Stimulated activated CD8-positive, alpha-beta memory T cell treated with anti-CD3 and anti-CD28 coated beads, Interleukin-7, amount 100 ng/mL, for 4 hours (primary cell): ENCODE measurements around the gene LRRFIP2.
"Not testable (repeated sequence)": the region's sequence is repeated elsewhere in the genome, so short reads cannot be mapped to it uniquely, and the experiment has no call there.

Experiments used
- DNase-seq, 2 donors: peaks; one replicate each; pipeline ENCODE4 v3.0.0-alpha.2; 2020; ENCODE audit warnings: low read depth in 2 of 2

LRRFIP2 gene

GRCh38 chr3:37174532-37175126 lies at the start of gene LRRFIP2:
TSS of gene LRRFIP2 (minus strand) at chr3:37174582. CDS start at chr3:37148983, 25,599 bp downstream.
- DNase-seq, result no peak

GRCh38 chr3:37223576-37223975 lies 49.2 kb upstream of the LRRFIP2 start:
- no peak for DNase-seq

- DNase-seq, result no peak
Observed at GRCh38 chr3:37223141-37223558, 48.8 kb upstream of the LRRFIP2 start.

- not testable (repeated sequence) for DNase-seq
Observed at GRCh38 chr3:37222542-37222941, 48.2 kb upstream of the LRRFIP2 start.

- DNase-seq, result no peak
Observed at GRCh38 chr3:37221407-37221806, 47.0 kb upstream of the LRRFIP2 start.

- DNase-seq, result no peak
Observed at GRCh38 chr3:37219266-37219665, 44.9 kb upstream of the LRRFIP2 start.

- DNase-seq, result no peak
Observed at GRCh38 chr3:37218206-37218605, 43.8 kb upstream of the LRRFIP2 start.

GRCh38 chr3:37217098-37217849 lies 42.9 kb upstream of the LRRFIP2 start:
- DNase-seq, result peak in 1 of 2 donors; percentile 10

GRCh38 chr3:37216597-37217097 lies 42.3 kb upstream of the LRRFIP2 start:
- no peak for DNase-seq

- DNase-seq, result no peak
Observed at GRCh38 chr3:37214076-37214475, 39.7 kb upstream of the LRRFIP2 start.

GRCh38 chr3:37210230-37210629 lies 35.8 kb upstream of the LRRFIP2 start:
- DNase-seq, result no peak

GRCh38 chr3:37208576-37208975 lies 34.2 kb upstream of the LRRFIP2 start:
- not testable (repeated sequence) for DNase-seq

GRCh38 chr3:37208008-37208407 lies 33.6 kb upstream of the LRRFIP2 start:
- DNase-seq, result not testable (repeated sequence)

- not testable (repeated sequence) for DNase-seq
Observed at GRCh38 chr3:37206041-37206440, 31.7 kb upstream of the LRRFIP2 start.

- DNase-seq, result no peak
Observed at GRCh38 chr3:37204314-37204713, 29.9 kb upstream of the LRRFIP2 start.

GRCh38 chr3:37202035-37202434 lies 27.7 kb upstream of the LRRFIP2 start:
- DNase-seq, result no peak

- no peak for DNase-seq
Observed at GRCh38 chr3:37200141-37200540, 25.8 kb upstream of the LRRFIP2 start.

GRCh38 chr3:37198996-37199395 lies 24.6 kb upstream of the LRRFIP2 start:
- DNase-seq, result no peak

GRCh38 chr3:37198547-37198946 lies 24.2 kb upstream of the LRRFIP2 start:
- no peak for DNase-seq

- no peak for DNase-seq
Observed at GRCh38 chr3:37197810-37198371, 23.5 kb upstream of the LRRFIP2 start.

- DNase-seq, result no peak
Observed at GRCh38 chr3:37194533-37194932, 20.2 kb upstream of the LRRFIP2 start.

GRCh38 chr3:37190667-37191066 lies 16.3 kb upstream of the LRRFIP2 start:
- no peak for DNase-seq

- DNase-seq, result no peak
Observed at GRCh38 chr3:37189109-37189508, 14.7 kb upstream of the LRRFIP2 start.
